Measurements from ENCODE around the gene GSDMA. TPM values are rescaled to one million over a fixed set of nuclear protein-coding genes. Genes with fewer than 3 reads are reported as not detected.
A peak's percentile ranks its signal among the peaks of the same experiment; 100 is the strongest.
"Not testable (repeated sequence)": the region's sequence is repeated elsewhere in the genome, so short reads cannot be mapped to it uniquely, and the experiment has no call there.

The GSDMA gene
- total and polyA plus RNA-seq, 9 of the 15 experiments (the other 6 are each of a cell fraction or from before 2014, with no cell fraction given): 0.04 to 0.13 (median 0.07) TPM; not detected in 2

DNA sequence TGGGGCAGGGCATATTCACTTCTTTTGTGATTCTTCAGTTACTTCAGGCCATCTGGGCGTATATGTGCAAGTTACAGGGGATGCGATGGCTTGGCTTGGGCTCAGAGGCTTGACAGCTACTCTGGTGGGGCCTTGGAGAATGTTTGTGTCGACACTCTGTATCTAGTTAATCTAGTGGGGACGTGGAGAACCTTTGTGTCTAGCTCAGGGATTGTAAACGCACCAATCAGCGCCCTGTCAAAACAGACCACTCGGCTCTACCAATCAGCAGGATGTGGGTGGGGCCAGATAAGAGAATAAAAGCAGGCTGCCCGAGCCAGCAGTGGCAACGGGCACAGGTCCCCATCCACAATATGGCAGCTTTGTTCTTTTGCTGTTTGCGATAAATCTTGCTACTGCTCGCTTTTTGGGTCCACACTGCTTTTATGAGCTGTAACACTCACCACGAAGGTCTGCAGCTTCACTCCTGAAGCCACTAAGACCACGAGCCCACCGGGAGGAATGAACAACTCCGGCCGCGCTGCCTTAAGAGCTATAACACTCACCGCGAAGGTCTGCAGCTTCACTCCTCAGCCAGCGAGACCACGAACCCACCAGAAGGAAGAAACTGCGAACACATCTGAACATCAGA, 49.3 kb downstream of the GSDMA start:
- in situ Hi-C loops (cut with MboI) (loop anchor here (10.0 to 25.0 kb wide), 2 partner anchors 275 to 343 kb away; partner anchors contain the start of gene CDC6), intact Hi-C loops (cut with micrococcal nuclease) (loop anchor here (5.0 to 10.0 kb wide), 4 partner anchors 153 to 343 kb away; partner anchors contain the start of gene CDC6)
- ATAC-seq; H3K9me1 ChIP-seq (ENCODE audit: control insufficient read depth, insufficient read depth, low read length); H4K20me1 ChIP-seq (replicated peaks; ENCODE audit: control insufficient read depth, insufficient read depth, low read length); H3K79me2 ChIP-seq (ENCODE audit: control insufficient read depth, insufficient read depth, low read length); H3K27me3 ChIP-seq (ENCODE audit: control insufficient read depth in 2 of 2, insufficient read depth in 2 of 2, low read length in 2 of 2); H3K4me3 ChIP-seq; FAIRE-seq; H3K9me3 ChIP-seq (replicated peaks; ENCODE audit: control insufficient read depth, insufficient read depth, low read depth, low read length); H3K36me3 ChIP-seq (ENCODE audit: control insufficient read depth, insufficient read depth, low read length); H3K4me2 ChIP-seq (ENCODE audit: insufficient read depth, low read length); H3K9ac ChIP-seq (ENCODE audit: insufficient read depth in 1 of 2, low read depth in 2 of 2, low read length in 2 of 2); H3K27ac ChIP-seq (ENCODE audit: extremely low read depth, low read depth, low read length); H2AFZ ChIP-seq (ENCODE audit: low read depth, low read length); BruUV-seq (replicated peaks); DNase-seq (ENCODE audit: extremely low read depth in 1 of 4, low spot score in 3 of 4): not testable (repeated sequence)
- ChIA-PET POLR2A (interaction anchor here (0.6 to 4.1 kb wide), 3 partner anchors 12 to 273 kb away, joined by 4 to 13 read pairs (median 4); no protein-coding TSS in a partner anchor), CTCF (ENCODE audit: low intra/inter-chr PET ratio) (interaction anchor here (0.7 to 2.6 kb wide), 2 partner anchors 71 to 279 kb away, joined by 3 to 9 read pairs; no protein-coding TSS in a partner anchor)
- peaks cover 5 to 45% of the 10 kb centered on the region in 2 experiments; a peak in 4 of 5 replicates for H3K4me1 ChIP-seq (replicated peaks in 1 of 2; ENCODE audit: control insufficient read depth in 2 of 2, insufficient read depth in 2 of 2, low read length in 2 of 2)
- TF ChIP-seq SUPT5H (IDR thresholded peaks at IDR 0.05) (peak; percentile 57), POLR2A (conservative IDR thresholded peaks at IDR 0.05) (peak; percentile 69; the same call in 1 of the 2 replicates), NFYB (IDR thresholded peaks at IDR 0.05; ENCODE audit: extremely low read depth, insufficient read length) (peak; percentile 53)
- WGBS (ENCODE audit: insufficient coverage, low coverage, missing lambda C conversion rate): 67% methylated on average over 15 of the region's 22 CpGs

DNA sequence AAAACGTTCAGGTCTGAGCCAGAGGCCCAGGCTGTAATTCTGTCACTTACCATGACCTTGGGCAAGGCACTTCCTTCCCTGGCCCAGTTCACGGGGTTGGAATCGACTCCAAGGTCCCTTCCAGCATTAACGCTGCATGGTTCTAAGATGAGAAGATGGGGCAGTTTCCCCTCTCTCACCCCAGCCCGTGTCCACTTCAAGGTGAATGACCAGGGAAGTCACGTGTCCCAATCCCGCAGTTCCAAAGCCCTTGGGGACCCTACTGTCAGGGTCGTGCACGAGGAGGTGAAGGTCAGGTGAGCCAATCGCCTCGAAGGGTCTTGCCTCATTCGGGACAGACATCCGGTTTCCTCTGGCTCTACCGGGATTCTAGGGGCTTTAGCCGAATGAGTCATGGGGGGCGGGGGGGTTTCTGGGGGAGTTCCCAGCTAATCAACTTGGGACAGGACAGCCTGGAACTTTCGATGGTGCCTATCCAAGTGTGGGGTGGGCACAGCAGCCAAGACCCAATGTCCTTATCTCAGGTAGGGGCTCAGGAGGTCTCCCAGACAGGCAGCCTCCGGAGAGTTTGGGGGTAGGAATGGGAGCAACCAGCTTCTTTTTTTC, 51.7 kb downstream of the GSDMA start:
- Histone ChIP-seq H3K9me3 (replicated peaks; ENCODE audit: control insufficient read depth, insufficient read depth, low read depth, low read length) (no peaks in the 10 kb centered on the region), H3K4me2 (ENCODE audit: insufficient read depth, low read length) (no peak overlapping the region), H4K20me1 (replicated peaks; ENCODE audit: control insufficient read depth, insufficient read depth, low read length) (no peaks in the 10 kb centered on the region), H3K27me3 (ENCODE audit: control insufficient read depth in 2 of 2, insufficient read depth in 2 of 2, low read length in 2 of 2) (no peaks in the 10 kb centered on the region), H3K9me1 (ENCODE audit: control insufficient read depth, insufficient read depth, low read length) (no peaks in the 10 kb centered on the region), H3K4me1 (replicated peaks in 1 of 2; ENCODE audit: control insufficient read depth in 2 of 2, insufficient read depth in 2 of 2, low read length in 2 of 2) (peaks cover 5 to 62% of the 10 kb centered on the region in 2 experiments; a peak in 3 of 5 replicates), H3K36me3 (ENCODE audit: control insufficient read depth, insufficient read depth, low read length) (peaks cover 11% of the 10 kb centered on the region; the same call in 1 of the 3 replicates), H3K9ac (ENCODE audit: insufficient read depth in 1 of 2, low read depth in 2 of 2, low read length in 2 of 2) (peak overlapping the region in 1 of 2 experiments; percentile 77; a peak in 2 of 4 replicates), H2AFZ (ENCODE audit: low read depth, low read length) (peak overlapping the region; percentile 68), H3K79me2 (ENCODE audit: control insufficient read depth, insufficient read depth, low read length) (no peaks in the 10 kb centered on the region), H3K27ac (ENCODE audit: extremely low read depth, low read depth, low read length) (no peak overlapping the region), H3K4me3 (no peak overlapping the region)
- POLR2A ChIA-PET: interaction anchor here (0.5 to 0.7 kb wide), 4 partner anchors 106 to 907 kb away, joined by 3 to 5 read pairs (median 5); no protein-coding TSS in a partner anchor
- FAIRE-seq (no peak), ATAC-seq (no peak), DNase-seq (ENCODE audit: extremely low read depth in 1 of 4, low spot score in 3 of 4) (no peak)
- no peak for TF ChIP-seq ETS2 (tag; IDR thresholded peaks at IDR 0.05; ENCODE audit: borderline replicate concordance, poor library complexity, severe bottlenecking)
- TF ChIP-seq XRCC4 (IDR thresholded peaks at IDR 0.05; ENCODE audit: extremely low read depth, insufficient read depth, insufficient read length): no peak
- TF ChIP-seq ZBTB7A (IDR thresholded peaks at IDR 0.05; ENCODE audit: borderline replicate concordance, control insufficient read depth, low read depth, low read length): peak; percentile 56; the same call in 1 of the 2 replicates
- no peak for TF ChIP-seq CBX3 (IDR thresholded peaks at IDR 0.05; ENCODE audit: borderline replicate concordance in 1 of 2, low read length in 2 of 2)
- WGBS (ENCODE audit: insufficient coverage, low coverage, missing lambda C conversion rate): 49% methylated on average over 16 of the region's 18 CpGs
- CTCF ChIA-PET (ENCODE audit: low intra/inter-chr PET ratio): interaction anchor here (0.7 to 2.9 kb wide), 7 partner anchors 10 to 276 kb away, joined by 3 to 15 read pairs (median 6); no protein-coding TSS in a partner anchor
- intact Hi-C loops (cut with micrococcal nuclease): loop anchor here (5.0 to 10.0 kb wide), 4 partner anchors 150 to 340 kb away; partner anchors contain the start of gene CDC6
- in situ Hi-C loops (cut with MboI): loop anchor here (10.0 to 25.0 kb wide), 2 partner anchors 273 to 340 kb away; partner anchors contain the start of gene CDC6
- no TSS peak for BruUV-seq (replicated peaks)

Measured in K562 (cell line).